NT2/D1 (cell line): ENCODE measurements around the gene ACTMAP.

ENCODE experiments used
- DNase-seq: peaks from one replicate; pipeline ENCODE4 v3.0.0-alpha.2; 2011; ENCODE audit warnings: low read depth, low spot score
- H3K27me3 ChIP-seq: 2 replicates; pipeline ENCODE4 v1.6.0; 2011; ENCODE audit warnings: mild to moderate bottlenecking; ENCODE audit not compliant: insufficient read length, insufficient read depth
- H3K36me3 ChIP-seq: 2 replicates; pipeline ENCODE4 v1.6.1; 2011; ENCODE audit warnings: mild to moderate bottlenecking, low read length, mixed read lengths; ENCODE audit not compliant: insufficient read depth, insufficient read length
- H3K4me1 ChIP-seq: 2 replicates; pipeline ENCODE4 v1.5.1; 2011; ENCODE audit not compliant: insufficient read depth, insufficient read length
- H3K4me3 ChIP-seq: 2 replicates; pipeline ENCODE4 v1.5.1; 2011; ENCODE audit warnings: low read depth; ENCODE audit not compliant: insufficient read length
- H3K9ac ChIP-seq: 2 replicates; pipeline ENCODE4 v1.6.0; 2011; ENCODE audit warnings: low read depth; ENCODE audit not compliant: insufficient read length
- H3K9me3 ChIP-seq: 2 replicates; pipeline ENCODE4 v1.5.1; 2011; ENCODE audit warnings: mild to moderate bottlenecking, low read length; ENCODE audit not compliant: insufficient read depth
- SUZ12 ChIP-seq: IDR thresholded peaks from 2 replicates; pipeline ENCODE4 v1.6.1; 2011; ENCODE audit not compliant: insufficient read length, insufficient read depth; ENCODE audit errors: extremely low read depth
- YY1 ChIP-seq: IDR thresholded peaks from 2 replicates; pipeline ENCODE4 v1.6.1; 2011; ENCODE audit not compliant: insufficient read length, insufficient read depth
- ZNF274 ChIP-seq: IDR thresholded peaks from 2 replicates; pipeline ENCODE4 v1.6.1; 2011; ENCODE audit warnings: mild to moderate bottlenecking, low read depth, low read length

Gene ACTMAP

GRCh38 chr19:40713939-40714338, 36.3 kb downstream of the ACTMAP start:
- Histone ChIP-seq H3K36me3 (peaks cover 21% of the 10 kb centered on the region), H3K9me3 (no peaks in the 10 kb centered on the region), H3K4me1 (peaks cover 2% of the 10 kb centered on the region), H3K9ac (no peak overlapping the region), H3K4me3 (no peak overlapping the region), H3K27me3 (no peaks in the 10 kb centered on the region)
- TF ChIP-seq ZNF274 (no peak), YY1 (no peak), SUZ12 (no peak)
- DNase-seq: no peak

GRCh38 chr19:40709817-40710216, 40.5 kb downstream of the ACTMAP start:
- Histone ChIP-seq H3K4me1 (no peaks in the 10 kb centered on the region), H3K4me3 (no peak overlapping the region), H3K9ac (no peak overlapping the region), H3K36me3 (peaks cover 33% of the 10 kb centered on the region), H3K27me3 (no peaks in the 10 kb centered on the region), H3K9me3 (no peaks in the 10 kb centered on the region)
- no peak for DNase-seq
- TF ChIP-seq YY1: no peak
- TF ChIP-seq ZNF274: no peak
- TF ChIP-seq SUZ12: no peak

GRCh38 chr19:40707615-40708014, 42.7 kb downstream of the ACTMAP start:
- no peak overlapping the region for H3K9ac ChIP-seq
- TF ChIP-seq YY1: no peak
- TF ChIP-seq ZNF274: no peak
- no peak for TF ChIP-seq SUZ12
- no peak overlapping the region for H3K4me3 ChIP-seq
- no peak for DNase-seq
- peaks cover 40% of the 10 kb centered on the region for H3K36me3 ChIP-seq
- peaks cover 7% of the 10 kb centered on the region for H3K4me1 ChIP-seq
- H3K27me3 ChIP-seq: no peaks in the 10 kb centered on the region
- no peaks in the 10 kb centered on the region for H3K9me3 ChIP-seq

- no peak for DNase-seq
- Histone ChIP-seq H3K36me3 (peaks cover 51% of the 10 kb centered on the region), H3K9me3 (no peaks in the 10 kb centered on the region), H3K4me1 (peaks cover 7% of the 10 kb centered on the region), H3K27me3 (no peaks in the 10 kb centered on the region), H3K4me3 (no peak overlapping the region), H3K9ac (no peak overlapping the region)
- TF ChIP-seq ZNF274: no peak
- no peak for TF ChIP-seq SUZ12
- no peak for TF ChIP-seq YY1
Measured at GRCh38 chr19:40705950-40706619, 44.2 kb downstream of the ACTMAP start.

GRCh38 chr19:40705362-40705651, 45.0 kb downstream of the ACTMAP start:
- peaks cover 55% of the 10 kb centered on the region for H3K36me3 ChIP-seq
- TF ChIP-seq SUZ12 (no peak), YY1 (no peak), ZNF274 (no peak)

GRCh38 chr19:40704491-40705361, 45.6 kb downstream of the ACTMAP start:
- TF ChIP-seq ZNF274: no peak
- TF ChIP-seq SUZ12: no peak
- TF ChIP-seq YY1: no peak
- no peak overlapping the region for H3K9ac ChIP-seq
- H3K27me3 ChIP-seq: no peaks in the 10 kb centered on the region
- no peaks in the 10 kb centered on the region for H3K9me3 ChIP-seq
- DNase-seq: no peak
- H3K4me1 ChIP-seq: peaks cover 7% of the 10 kb centered on the region
- peaks cover 52% of the 10 kb centered on the region for H3K36me3 ChIP-seq
- H3K4me3 ChIP-seq: no peak overlapping the region

More at GRCh38 chr19:40705362-40705651, 45.0 kb downstream of the ACTMAP start:
- Histone ChIP-seq H3K27me3 (no peaks in the 10 kb centered on the region), H3K9ac (no peak overlapping the region), H3K4me1 (peaks cover 7% of the 10 kb centered on the region), H3K4me3 (no peak overlapping the region), H3K9me3 (no peaks in the 10 kb centered on the region)
- DNase-seq: no peak

- no peaks in the 10 kb centered on the region for H3K27me3 ChIP-seq
- no peak for DNase-seq
- peaks cover 51% of the 10 kb centered on the region for H3K36me3 ChIP-seq
- H3K9ac ChIP-seq: no peak overlapping the region
- peaks cover 7% of the 10 kb centered on the region for H3K4me1 ChIP-seq
- no peak for TF ChIP-seq ZNF274
- no peak for TF ChIP-seq YY1
- TF ChIP-seq SUZ12: no peak
- no peak overlapping the region for H3K4me3 ChIP-seq
- no peaks in the 10 kb centered on the region for H3K9me3 ChIP-seq
Measured at GRCh38 chr19:40703029-40703755, 47.1 kb downstream of the ACTMAP start.
